ENCODE measurements around the gene CLEC3A.
"Not testable (repeated sequence)": the region's sequence is repeated elsewhere in the genome, so short reads cannot be mapped to it uniquely, and the experiment has no call there.

Gene CLEC3A, protein sequence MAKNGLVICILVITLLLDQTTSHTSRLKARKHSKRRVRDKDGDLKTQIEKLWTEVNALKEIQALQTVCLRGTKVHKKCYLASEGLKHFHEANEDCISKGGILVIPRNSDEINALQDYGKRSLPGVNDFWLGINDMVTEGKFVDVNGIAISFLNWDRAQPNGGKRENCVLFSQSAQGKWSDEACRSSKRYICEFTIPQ

DNA sequence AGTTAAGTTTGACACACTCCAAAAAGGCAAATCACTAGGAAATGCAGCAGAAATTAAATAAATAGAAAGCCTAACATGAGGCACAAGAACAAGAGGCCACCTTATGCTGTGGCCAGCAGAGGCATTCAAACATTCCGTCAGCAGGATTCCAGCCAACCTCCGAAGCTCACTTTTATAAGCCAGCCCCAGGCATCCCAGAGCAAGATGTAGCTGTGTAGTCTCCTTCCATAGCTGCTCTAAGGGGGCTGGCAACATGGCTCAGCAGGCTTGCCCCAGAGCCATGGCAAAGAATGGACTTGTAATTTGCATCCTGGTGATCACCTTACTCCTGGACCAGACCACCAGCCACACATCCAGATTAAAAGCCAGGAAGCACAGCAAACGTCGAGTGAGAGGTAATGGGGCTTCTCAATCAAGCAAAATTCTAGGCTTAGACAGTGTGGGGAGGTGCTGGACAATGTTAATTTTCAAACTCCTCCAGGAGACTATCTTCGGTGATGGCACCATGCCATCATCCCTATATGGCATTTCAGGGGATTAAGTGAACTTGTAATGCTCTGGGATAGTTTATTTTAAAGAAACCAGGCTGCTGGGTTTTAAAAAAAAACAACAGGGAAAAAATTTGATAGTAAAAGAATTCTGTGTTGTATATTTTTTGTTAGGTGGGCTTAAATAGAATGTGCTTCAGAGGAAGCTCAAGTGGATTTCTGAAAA is at the start of gene CLEC3A:
TSS of gene CLEC3A (plus strand) at position 202 of the 714 bp plus-strand sequence. CDS start at position 281, 79 bp downstream.
- DNase-seq (ENCODE audit: low read depth): no peak

DNA sequence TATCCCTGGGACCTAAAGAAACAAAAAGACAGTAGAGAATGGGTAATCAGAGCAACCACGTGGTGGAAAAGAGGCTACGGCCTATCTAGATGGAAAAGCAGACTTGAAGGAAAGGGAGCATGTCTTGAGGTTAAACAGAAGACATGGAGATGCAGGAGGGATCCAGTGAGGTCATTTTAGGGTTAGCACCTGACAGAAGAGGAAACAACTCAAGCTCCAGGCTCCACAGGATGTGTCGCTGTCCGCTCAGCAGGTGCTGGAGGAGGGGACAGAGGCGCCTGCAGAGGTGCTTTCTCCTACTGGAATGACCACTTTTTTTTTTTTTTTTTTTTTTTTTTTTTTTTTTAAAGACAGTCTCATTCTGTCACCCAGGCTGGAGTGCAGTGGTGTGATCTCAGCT is 47.5 kb upstream of the CLEC3A start:
- no peak for DNase-seq (ENCODE audit: low read depth)

DNA sequence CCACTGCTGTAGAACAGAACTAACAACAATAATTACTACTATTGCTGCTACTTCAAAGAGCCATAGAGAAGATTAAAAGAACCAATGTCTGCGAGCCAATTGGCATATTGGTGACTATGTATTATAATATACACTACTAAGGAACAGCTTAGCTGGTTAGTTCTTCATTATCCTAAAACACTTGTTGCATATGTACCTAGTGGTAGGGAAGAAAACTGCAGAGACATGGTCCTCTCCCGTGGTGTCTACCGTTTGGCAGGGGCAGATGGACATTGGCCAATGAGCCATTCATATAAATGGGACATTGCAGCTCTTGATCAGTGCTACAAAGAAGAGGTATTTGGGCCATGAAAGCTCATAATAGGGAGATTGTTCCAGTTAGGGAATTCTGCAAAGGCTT is 46.4 kb upstream of the CLEC3A start:
- DNase-seq (ENCODE audit: low read depth): no peak

DNA sequence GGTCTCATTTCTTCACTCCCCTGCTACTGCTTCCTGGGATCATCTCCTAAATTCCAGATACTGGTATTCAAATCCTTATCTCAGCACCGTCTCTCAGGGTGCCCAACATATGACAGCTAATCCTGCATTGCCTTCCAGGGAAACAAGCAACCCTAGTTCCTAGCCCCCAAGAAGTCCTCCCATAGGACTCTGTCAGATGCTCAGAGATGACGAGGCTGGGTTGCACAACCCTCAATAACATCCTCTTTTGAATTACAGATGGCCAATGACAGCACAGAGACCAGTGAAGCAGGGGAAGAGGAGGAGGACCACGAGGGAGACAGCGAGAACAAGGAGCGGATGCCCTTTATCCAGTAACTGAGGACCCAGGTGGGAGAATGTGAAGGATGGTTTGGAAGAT is 45.0 kb upstream of the CLEC3A start:
- no peak for DNase-seq (ENCODE audit: low read depth)

DNA sequence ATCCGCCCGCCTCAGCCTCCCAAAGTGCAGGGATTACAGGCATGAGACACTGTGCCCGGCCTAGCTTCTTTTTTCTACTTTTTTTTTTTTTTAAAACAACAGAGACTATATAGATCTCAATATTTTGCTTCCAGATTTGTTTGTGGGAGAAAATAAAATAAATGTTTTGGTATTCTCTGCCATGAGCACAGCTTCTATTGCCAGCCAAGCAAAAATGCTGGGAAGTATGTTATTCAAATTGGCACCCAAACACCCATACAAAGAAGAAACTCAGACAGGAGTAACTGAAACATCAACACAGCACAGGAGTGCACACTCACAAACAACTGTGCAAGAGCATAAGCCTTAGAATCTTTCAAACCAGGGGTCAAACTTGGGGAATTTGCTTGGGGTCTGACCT is 37.2 kb upstream of the CLEC3A start:
- DNase-seq (ENCODE audit: low read depth): no peak

DNA sequence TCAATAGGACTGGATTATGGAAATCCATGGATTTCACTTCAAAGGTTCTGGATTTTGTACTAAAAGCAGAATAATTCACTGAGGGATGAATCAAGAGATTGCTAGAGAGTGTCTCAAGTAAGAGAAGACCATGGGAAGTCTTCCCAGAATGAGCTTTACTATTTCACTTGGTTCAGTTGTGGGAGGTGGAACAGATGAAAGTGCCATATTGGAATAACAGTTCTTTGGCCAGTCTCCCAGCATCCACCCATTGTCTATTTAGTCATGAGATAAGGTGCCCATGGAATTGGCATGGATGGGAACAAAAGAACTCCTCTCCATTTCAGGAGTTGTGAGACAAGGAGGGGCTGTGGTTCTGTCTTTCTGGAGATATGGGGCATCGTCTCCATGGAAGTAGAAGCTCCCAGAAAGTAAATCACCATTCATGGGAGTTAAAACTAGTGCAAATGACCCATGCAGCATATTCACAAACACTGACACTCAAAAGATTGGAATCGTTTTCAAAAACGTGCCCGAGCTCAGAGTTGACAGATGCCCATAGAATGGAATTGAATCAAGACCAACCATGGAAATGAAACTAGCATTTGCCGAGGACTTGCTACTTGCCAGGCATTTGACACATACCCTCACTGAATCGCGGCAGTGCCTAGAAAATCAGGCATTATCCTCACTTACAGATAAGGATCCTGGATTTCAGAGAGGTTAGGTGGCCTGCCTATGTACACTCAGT is 36.2 kb upstream of the CLEC3A start:
- DNase-seq (ENCODE audit: low read depth): no peak

DNA sequence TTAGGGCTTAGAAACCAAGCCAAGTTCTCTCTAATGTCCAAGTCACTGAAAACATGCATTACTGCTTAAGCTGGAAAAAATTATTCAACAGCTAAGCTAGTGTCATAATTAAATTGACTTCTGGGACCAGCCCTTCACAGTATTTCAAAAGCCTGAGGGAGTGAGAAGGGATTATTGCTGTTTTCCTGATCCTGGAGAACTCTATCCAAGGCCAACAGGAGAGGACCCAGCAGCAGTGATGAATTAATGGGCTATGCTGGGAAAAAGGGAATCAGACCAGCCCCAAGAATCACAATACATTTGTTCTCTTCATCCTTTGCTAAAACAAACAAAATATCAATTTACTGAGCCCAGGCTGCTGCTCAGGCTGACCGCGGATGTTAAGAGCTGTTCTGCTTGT is 34.5 kb upstream of the CLEC3A start:
- DNase-seq (ENCODE audit: low read depth): no peak

DNA sequence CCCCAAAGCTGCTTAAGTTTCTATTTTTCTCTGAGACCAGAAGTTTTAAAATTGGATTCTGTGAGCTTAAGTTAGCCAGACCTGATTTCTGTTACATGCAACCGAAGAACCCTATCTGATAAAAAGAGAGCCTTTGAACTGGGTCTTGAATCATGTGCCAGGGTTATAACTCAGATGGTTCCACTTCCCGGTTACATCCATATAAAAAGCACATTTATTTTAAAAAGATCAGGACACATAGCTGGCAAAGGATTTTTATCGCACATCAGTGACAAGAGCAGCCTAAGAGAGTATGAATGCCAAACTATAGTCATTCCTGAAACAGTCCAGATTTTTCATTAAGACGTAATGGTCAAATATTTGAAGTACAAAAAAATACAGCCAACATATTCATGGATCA is 32.5 kb upstream of the CLEC3A start:
- DNase-seq (ENCODE audit: low read depth): no peak

DNA sequence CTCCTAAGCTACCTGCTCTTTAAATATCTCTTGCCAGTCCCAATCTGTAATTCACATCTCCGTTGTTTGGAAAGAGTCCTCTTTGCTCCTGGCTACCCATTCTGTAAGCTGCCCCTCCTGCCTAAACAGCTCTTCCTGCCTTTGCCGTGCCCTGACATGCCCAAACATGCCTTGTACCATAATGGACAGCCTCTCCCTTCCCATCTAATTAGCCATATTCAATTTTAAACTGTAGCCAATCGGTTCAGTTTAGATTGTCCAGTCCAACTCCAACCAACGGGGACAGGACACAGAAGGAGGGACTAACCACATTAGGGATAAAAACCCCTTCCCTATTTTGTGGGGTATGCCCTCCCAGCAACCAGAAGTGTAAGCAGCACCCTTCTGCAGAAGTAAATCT is 30.6 kb upstream of the CLEC3A start:
- DNase-seq (ENCODE audit: low read depth): no peak

DNA sequence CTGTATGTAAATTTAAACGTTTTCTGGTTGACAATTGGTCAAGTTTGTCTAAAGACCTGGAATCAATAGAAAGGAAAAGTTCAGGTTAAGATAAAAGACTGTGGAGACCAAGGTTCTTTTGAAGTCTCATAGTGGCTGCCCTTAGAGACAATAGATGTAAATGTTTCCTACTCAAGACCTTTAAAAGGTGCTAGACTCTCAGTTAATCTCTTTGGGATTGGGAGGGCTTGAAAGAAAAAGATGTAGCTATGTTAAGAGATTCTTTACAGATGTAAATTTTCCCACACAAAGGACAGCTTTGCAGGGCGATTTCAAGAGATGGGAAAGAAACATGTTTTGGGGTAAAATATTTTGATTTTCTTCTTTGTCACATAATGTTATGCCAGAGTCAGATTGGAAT is 30.0 kb upstream of the CLEC3A start:
- not testable (repeated sequence) for DNase-seq (ENCODE audit: low read depth)

DNA sequence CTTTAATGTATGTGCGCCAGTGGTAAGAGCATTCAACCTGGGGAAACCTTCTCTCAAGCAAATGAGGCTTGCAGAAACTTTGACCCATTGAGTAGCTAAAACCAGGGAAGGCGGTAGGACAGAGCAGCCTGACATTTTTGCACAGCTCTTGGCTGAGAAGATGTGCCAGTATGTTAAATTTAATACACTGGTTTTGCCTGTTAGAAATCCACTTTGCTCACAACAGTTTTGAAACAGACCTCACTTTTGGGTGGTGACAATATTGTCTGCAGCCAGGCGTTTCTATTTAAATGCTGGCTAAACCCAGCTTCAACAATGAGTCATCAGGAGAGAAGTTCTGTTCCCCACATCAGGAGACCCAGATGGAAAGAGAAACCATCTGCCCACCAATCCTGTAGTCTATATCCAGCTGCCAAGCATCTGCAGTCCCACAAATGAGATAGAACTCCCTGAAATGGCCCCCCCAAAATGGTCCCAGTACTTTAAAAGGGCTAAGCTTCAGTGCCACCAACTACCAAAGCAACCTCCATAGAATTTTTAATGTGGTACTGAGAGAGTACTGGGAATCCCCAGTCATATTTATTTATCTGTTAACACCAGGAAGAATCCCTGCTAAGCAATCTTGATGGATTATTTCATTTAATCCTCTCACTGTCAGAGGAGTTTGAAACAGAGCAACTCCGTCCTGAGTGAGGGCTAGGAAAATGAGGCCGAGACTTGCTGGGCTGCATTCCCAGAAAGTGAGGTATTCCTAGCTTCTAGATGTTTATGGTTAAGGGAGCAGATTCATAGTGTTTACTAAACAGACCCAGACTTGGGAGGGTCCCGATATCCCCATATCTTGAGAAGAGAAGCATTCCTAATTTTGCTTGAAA is 29.0 kb upstream of the CLEC3A start:
- no peak for DNase-seq (ENCODE audit: low read depth)

DNA sequence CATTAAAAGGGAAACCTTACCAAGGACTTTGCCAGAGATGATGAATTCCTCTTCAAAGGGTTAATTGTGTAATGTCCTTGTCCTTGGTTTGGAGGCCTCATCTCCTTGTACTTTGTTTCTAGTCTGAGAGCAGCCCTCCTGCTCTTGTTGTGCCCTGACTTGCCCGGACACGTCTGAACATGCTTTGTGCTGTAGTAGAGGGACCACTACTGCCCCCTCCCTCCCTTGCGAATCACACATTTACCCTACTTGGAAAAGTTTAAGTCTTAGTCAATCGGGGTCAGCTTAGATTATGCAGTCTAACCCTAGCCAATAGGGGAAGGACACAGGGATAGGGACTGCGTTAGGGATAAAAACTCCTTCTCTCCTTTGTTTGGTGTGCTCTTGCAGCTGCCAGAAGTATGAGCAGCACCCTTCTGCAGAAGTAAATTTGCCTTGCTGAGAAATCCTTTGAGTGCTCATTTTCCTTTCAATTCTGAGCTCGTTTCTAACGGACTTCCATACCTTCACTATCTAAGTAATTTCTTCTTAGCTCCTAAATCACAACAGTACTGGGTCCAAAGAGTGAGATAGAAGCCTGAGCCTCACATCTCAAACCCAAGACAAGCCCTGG is 26.4 kb upstream of the CLEC3A start:
- DNase-seq (ENCODE audit: low read depth): no peak

DNA sequence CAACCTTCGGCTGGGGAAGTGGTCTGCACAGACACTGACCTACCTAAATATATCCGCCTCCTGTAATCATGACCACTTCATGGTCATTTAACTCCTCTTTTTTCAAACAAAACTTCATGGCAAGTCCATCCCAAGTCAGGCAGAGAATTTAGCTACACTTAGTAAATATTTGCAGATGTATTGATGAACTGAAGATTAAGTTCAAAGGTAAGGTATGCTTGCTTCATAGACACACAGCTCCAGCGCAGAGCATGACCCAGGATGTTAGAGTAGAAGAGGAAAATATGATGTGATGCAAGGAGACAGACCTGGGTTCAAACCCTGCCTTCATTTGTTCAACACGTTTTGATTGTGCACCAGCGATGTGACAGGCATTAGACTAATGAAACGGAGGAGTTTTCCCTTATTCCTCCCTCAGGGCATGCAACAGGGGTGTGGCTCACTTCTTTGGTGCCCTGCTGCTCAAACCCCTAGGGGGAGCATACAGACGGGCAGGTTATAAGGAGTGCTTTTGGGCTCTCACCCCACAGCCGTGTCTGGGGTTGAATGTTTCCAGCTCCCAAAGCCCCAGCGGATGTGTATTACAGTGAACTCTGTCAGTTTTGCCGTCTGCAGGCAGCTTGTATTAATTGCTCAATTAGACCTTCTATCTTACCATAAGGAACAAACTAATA is 23.9 kb upstream of the CLEC3A start:
- DNase-seq (ENCODE audit: low read depth): no peak

DNA sequence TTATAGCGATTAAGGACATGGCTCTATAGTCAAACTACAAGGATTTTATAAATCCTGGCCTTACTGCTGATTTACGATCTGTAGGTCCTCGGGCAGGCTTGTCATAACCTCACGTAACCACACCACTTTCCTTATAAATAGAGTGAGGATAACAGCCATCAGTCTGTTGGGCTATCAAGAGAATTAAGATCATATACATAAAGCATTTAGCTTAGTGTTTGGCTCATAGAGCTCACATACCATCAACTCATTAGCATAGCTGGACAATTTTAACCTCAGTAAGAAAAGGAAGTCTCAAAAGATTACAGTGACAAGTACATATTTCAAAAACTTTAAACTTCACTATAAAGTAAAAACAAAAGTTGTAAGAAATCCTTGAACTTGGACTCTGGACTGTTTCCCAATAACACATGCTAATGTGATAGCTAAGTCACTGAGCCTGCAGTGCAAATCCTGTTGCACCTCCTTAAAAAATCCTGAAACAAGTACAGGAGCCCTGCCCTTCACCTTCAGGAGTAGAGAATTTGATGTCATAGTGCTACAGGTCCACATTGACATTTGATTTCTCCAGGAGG is 20.8 kb upstream of the CLEC3A start:
- DNase-seq (ENCODE audit: low read depth): no peak

DNA sequence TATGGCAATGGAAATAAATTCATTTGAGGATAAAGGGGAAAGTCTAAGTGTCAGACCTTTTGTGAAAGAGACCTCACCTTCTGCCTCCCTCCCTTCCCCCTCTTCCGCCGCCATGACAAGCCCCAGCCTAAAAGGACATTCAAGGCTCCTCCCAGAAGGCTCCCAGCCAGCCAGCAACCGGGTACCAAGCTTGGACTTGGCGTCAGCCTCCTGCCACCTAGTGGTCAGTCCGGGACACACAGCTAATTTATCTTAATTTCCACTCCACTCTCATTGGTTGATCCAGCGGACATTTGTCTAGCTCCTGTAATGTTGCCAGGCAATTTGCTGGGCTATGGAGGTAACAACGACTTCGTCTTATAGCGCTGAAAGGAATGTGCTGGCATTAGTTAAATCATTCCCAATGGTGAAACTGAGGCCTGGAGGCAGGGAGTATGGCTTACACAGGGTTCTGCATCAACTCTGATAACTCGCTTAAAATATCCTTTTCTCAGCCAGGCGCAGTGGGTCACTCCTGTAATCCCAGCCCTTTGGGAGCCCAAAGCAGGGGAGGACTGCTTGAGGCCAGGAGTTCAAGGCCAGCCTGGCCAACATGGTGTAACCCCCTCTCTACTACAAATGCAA is 19.3 kb upstream of the CLEC3A start:
- peak; percentile 26 for DNase-seq (ENCODE audit: low read depth)

DNA sequence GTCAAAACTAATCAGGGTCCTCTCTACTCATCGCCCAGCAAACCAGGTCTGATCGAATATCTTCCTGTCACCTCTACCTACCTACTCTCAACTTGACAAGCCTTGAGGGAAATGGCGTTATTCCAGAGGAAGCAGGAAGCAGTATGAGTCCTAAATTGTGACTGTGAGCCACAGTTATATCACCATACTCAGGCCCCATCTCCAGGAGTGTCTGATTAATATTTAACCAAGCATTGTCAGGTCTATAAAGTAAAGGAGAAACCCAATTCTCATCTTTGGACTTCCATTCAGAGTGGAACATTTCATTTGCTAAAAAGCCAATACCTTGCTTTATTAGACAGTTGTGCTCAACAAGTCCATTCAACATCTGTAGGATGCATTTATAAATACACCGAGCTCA is 17.8 kb upstream of the CLEC3A start:
- no peak for DNase-seq (ENCODE audit: low read depth)

DNA sequence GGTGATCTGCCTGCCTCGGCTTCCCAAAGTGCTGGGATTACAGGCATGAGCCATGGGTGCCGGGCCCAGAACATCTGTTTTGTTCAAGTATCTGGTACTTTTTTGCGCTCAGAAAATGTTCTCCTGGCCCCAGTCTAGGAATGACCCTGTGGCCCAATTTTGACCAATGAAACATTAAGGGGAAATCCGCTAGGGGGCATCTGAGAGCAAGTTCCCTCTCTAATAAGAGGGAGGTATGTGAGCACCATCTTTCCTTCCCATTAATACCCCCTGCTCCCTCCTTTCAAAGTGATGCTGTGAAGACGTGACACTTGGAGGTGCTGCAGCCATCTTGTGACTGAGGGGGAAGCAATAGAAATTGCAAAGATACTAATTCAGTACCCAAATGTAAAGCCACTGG is 16.5 kb upstream of the CLEC3A start:
- no peak for DNase-seq (ENCODE audit: low read depth)

DNA sequence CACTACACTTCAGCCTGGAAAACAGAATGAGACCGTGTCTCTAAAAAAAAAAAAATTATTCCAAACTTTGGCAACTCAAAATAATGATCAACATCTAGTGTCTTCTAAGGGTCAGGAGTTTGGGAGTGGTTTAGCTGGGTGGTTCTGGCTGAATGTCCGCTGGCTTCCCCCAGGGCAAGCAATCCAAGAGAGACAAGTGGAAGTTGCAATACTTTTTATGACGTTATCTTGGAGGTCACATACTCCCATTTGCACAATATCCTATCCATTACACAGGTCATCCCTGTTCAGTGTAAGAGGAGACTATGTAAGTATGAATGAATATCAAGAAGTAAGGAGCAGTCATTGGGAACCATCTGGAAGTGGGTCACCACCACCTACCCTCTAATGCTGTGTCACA is 15.2 kb upstream of the CLEC3A start:
- DNase-seq (ENCODE audit: low read depth): no peak

DNA sequence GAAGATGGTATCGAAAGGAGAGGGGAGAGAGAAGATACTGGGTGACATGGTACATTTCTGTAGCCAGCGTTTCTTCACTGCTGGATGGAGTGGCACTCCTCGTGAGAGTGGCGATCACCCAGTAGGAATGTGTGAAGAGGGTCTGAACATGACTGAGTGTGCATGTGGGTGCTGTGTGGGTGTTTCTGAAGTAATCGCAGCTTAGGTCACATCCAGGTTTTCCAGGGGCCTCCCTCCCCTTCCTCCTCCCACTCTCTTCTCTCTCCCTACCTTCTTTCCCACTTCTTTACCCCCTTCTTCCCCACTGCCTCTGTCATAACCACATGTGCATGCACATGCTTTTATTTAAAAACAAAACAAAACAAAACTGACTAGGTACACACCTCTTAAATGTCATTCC is 1.8 kb downstream of the CLEC3A start:
- no peak for DNase-seq (ENCODE audit: low read depth)

DNA sequence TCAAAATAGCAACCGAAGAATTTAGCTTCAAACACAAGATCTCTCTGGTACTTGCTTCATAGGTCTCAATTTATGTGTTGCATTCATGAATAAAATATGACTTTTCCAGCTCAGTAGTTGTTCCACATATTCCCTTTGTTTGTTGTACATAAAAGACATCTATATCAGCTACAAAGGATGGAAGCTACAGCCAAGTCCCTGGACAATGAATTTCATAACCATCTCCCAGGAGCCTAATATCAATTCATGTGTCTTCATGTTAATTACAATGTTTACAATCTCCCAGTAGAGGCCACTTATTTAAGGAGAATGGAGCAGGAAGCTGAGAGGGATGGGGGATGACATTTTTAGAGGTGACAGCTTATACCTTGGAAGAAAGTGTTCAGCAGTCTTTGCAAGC is 3.3 kb downstream of the CLEC3A start:
- no peak for DNase-seq (ENCODE audit: low read depth)

DNA sequence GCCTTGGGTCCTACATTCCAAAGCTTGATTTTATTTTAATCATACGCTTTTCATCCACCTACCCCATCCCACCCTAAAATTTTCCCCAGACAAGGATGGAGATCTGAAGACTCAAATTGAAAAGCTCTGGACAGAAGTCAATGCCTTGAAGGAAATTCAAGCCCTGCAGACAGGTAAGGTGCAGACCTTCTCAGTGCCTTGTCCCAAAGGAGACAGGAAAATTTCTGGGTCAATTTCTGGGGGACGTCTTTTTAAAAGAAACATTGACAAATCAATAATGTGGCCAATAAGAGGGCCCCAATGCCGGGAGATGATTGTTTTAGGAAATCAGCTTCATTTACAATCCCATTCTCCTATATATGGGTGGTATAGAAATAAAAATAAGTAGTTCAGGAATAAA is 5.7 kb downstream of the CLEC3A start:
- DNase-seq (ENCODE audit: low read depth): no peak

Data from stimulated activated CD8-positive, alpha-beta memory T cell treated with anti-CD3 and anti-CD28 coated beads, Interleukin-15, amount 100 ng/mL, for 24 hours (primary cell).